ENCODE data around the gene CYP2E1. TPM values are rescaled to one million over a fixed set of nuclear protein-coding genes. Genes with fewer than 3 reads are reported as not detected.
"Not testable (repeated sequence)": the region's sequence is repeated elsewhere in the genome, so short reads cannot be mapped to it uniquely, and the experiment has no call there.

The CYP2E1 gene
- total and polyA plus RNA-seq, 2 donors: 2.6 to 3.4 TPM

- H3K4me3 ChIP-seq (ENCODE audit: low read length in 2 of 2); DNase-seq (ENCODE audit: low read depth in 6 of 9, low spot score in 9 of 9); H3K27ac ChIP-seq (ENCODE audit: low read depth in 1 of 2, low read length in 1 of 2); H3K36me3 ChIP-seq (ENCODE audit: control insufficient read depth in 2 of 2, insufficient read depth in 2 of 2, low read length in 1 of 2); H3K9me3 ChIP-seq (ENCODE audit: control insufficient read depth in 2 of 2, insufficient read depth in 1 of 2, low read length in 1 of 2); H3K27me3 ChIP-seq (ENCODE audit: control insufficient read depth in 2 of 2, insufficient read depth in 1 of 2, low read length in 1 of 2); H3K4me1 ChIP-seq (ENCODE audit: control insufficient read depth in 2 of 2, insufficient read depth in 2 of 2, low read length in 2 of 2): not testable (repeated sequence)
- WGBS: 80% methylated on average over 1 of the region's 1 CpG
Measured at GRCh38 chr10:133499176-133499575, 28.0 kb upstream of the CYP2E1 start.

- 69% methylated on average over 4 of the region's 4 CpGs for WGBS
Measured at GRCh38 chr10:133500897-133501296, 26.3 kb upstream of the CYP2E1 start.

GRCh38 chr10:133509700-133510099, 17.5 kb upstream of the CYP2E1 start:
- H3K36me3 ChIP-seq (ENCODE audit: control insufficient read depth in 2 of 2, insufficient read depth in 2 of 2, low read length in 1 of 2): no peaks in the 10 kb centered on the region
- no peak overlapping the region for H3K27ac ChIP-seq (ENCODE audit: low read depth in 1 of 2, low read length in 1 of 2)
- H3K9me3 ChIP-seq (ENCODE audit: control insufficient read depth in 2 of 2, insufficient read depth in 1 of 2, low read length in 1 of 2): no peaks in the 10 kb centered on the region
- H3K4me3 ChIP-seq (ENCODE audit: low read length in 2 of 2): no peak overlapping the region
- H3K27me3 ChIP-seq (ENCODE audit: control insufficient read depth in 2 of 2, insufficient read depth in 1 of 2, low read length in 1 of 2): no peaks in the 10 kb centered on the region
- DNase-seq (ENCODE audit: low read depth in 6 of 9, low spot score in 9 of 9): no peak
- WGBS: 76% methylated on average over 4 of the region's 4 CpGs
- H3K4me1 ChIP-seq (ENCODE audit: control insufficient read depth in 2 of 2, insufficient read depth in 2 of 2, low read length in 2 of 2): no peaks in the 10 kb centered on the region

More at GRCh38 chr10:133500897-133501296, 26.3 kb upstream of the CYP2E1 start:
- not testable (repeated sequence) for H3K4me1 ChIP-seq (ENCODE audit: control insufficient read depth in 2 of 2, insufficient read depth in 2 of 2, low read length in 2 of 2); H3K4me3 ChIP-seq (ENCODE audit: low read length in 2 of 2); DNase-seq (ENCODE audit: low read depth in 6 of 9, low spot score in 9 of 9); H3K36me3 ChIP-seq (ENCODE audit: control insufficient read depth in 2 of 2, insufficient read depth in 2 of 2, low read length in 1 of 2); H3K27me3 ChIP-seq (ENCODE audit: control insufficient read depth in 2 of 2, insufficient read depth in 1 of 2, low read length in 1 of 2); H3K9me3 ChIP-seq (ENCODE audit: control insufficient read depth in 2 of 2, insufficient read depth in 1 of 2, low read length in 1 of 2); H3K27ac ChIP-seq (ENCODE audit: low read depth in 1 of 2, low read length in 1 of 2)

GRCh38 chr10:133511408-133511807, 15.8 kb upstream of the CYP2E1 start:
- no peak overlapping the region for H3K27ac ChIP-seq (ENCODE audit: low read depth in 1 of 2, low read length in 1 of 2)
- H3K27me3 ChIP-seq (ENCODE audit: control insufficient read depth in 2 of 2, insufficient read depth in 1 of 2, low read length in 1 of 2): no peaks in the 10 kb centered on the region
- H3K4me3 ChIP-seq (ENCODE audit: low read length in 2 of 2): no peak overlapping the region
- H3K36me3 ChIP-seq (ENCODE audit: control insufficient read depth in 2 of 2, insufficient read depth in 2 of 2, low read length in 1 of 2): no peaks in the 10 kb centered on the region
- no peaks in the 10 kb centered on the region for H3K4me1 ChIP-seq (ENCODE audit: control insufficient read depth in 2 of 2, insufficient read depth in 2 of 2, low read length in 2 of 2)
- H3K9me3 ChIP-seq (ENCODE audit: control insufficient read depth in 2 of 2, insufficient read depth in 1 of 2, low read length in 1 of 2): no peaks in the 10 kb centered on the region
- 84% methylated on average over 4 of the region's 4 CpGs for WGBS
- no peak for DNase-seq (ENCODE audit: low read depth in 6 of 9, low spot score in 9 of 9)

- no peak overlapping the region for H3K4me3 ChIP-seq (ENCODE audit: low read length in 2 of 2)
- no peaks in the 10 kb centered on the region for H3K36me3 ChIP-seq (ENCODE audit: control insufficient read depth in 2 of 2, insufficient read depth in 2 of 2, low read length in 1 of 2)
- H3K27me3 ChIP-seq (ENCODE audit: control insufficient read depth in 2 of 2, insufficient read depth in 1 of 2, low read length in 1 of 2): no peaks in the 10 kb centered on the region
- no peak for DNase-seq (ENCODE audit: low read depth in 6 of 9, low spot score in 9 of 9)
- 69% methylated on average over 4 of the region's 4 CpGs for WGBS
- H3K27ac ChIP-seq (ENCODE audit: low read depth in 1 of 2, low read length in 1 of 2): no peak overlapping the region
- H3K9me3 ChIP-seq (ENCODE audit: control insufficient read depth in 2 of 2, insufficient read depth in 1 of 2, low read length in 1 of 2): no peaks in the 10 kb centered on the region
- H3K4me1 ChIP-seq (ENCODE audit: control insufficient read depth in 2 of 2, insufficient read depth in 2 of 2, low read length in 2 of 2): no peaks in the 10 kb centered on the region
Measured at GRCh38 chr10:133511907-133512528, 15.1 kb upstream of the CYP2E1 start.

GRCh38 chr10:133515471-133515870, 11.7 kb upstream of the CYP2E1 start:
- Histone ChIP-seq H3K4me1 (ENCODE audit: control insufficient read depth in 2 of 2, insufficient read depth in 2 of 2, low read length in 2 of 2) (no peaks in the 10 kb centered on the region), H3K9me3 (ENCODE audit: control insufficient read depth in 2 of 2, insufficient read depth in 1 of 2, low read length in 1 of 2) (no peaks in the 10 kb centered on the region), H3K27me3 (ENCODE audit: control insufficient read depth in 2 of 2, insufficient read depth in 1 of 2, low read length in 1 of 2) (no peaks in the 10 kb centered on the region), H3K36me3 (ENCODE audit: control insufficient read depth in 2 of 2, insufficient read depth in 2 of 2, low read length in 1 of 2) (no peaks in the 10 kb centered on the region), H3K27ac (ENCODE audit: low read depth in 1 of 2, low read length in 1 of 2) (no peak overlapping the region), H3K4me3 (ENCODE audit: low read length in 2 of 2) (no peak overlapping the region)
- no peak for DNase-seq (ENCODE audit: low read depth in 6 of 9, low spot score in 9 of 9)
- WGBS: 79% methylated on average over 4 of the region's 4 CpGs

GRCh38 chr10:133516057-133516456, 11.1 kb upstream of the CYP2E1 start:
- H3K4me1 ChIP-seq (ENCODE audit: control insufficient read depth in 2 of 2, insufficient read depth in 2 of 2, low read length in 2 of 2): peaks cover 0 to 2% of the 10 kb centered on the region in 2 donors
- no peak for DNase-seq (ENCODE audit: low read depth in 6 of 9, low spot score in 9 of 9)
- no peak overlapping the region for H3K27ac ChIP-seq (ENCODE audit: low read depth in 1 of 2, low read length in 1 of 2)
- H3K9me3 ChIP-seq (ENCODE audit: control insufficient read depth in 2 of 2, insufficient read depth in 1 of 2, low read length in 1 of 2): no peaks in the 10 kb centered on the region
- 72% methylated on average over 4 of the region's 4 CpGs for WGBS
- no peaks in the 10 kb centered on the region for H3K36me3 ChIP-seq (ENCODE audit: control insufficient read depth in 2 of 2, insufficient read depth in 2 of 2, low read length in 1 of 2)
- no peak overlapping the region for H3K4me3 ChIP-seq (ENCODE audit: low read length in 2 of 2)
- no peaks in the 10 kb centered on the region for H3K27me3 ChIP-seq (ENCODE audit: control insufficient read depth in 2 of 2, insufficient read depth in 1 of 2, low read length in 1 of 2)

GRCh38 chr10:133518517-133518916, 8.6 kb upstream of the CYP2E1 start:
- H3K27ac ChIP-seq (ENCODE audit: low read depth in 1 of 2, low read length in 1 of 2); H3K4me3 ChIP-seq (ENCODE audit: low read length in 2 of 2); H3K9me3 ChIP-seq (ENCODE audit: control insufficient read depth in 2 of 2, insufficient read depth in 1 of 2, low read length in 1 of 2); H3K27me3 ChIP-seq (ENCODE audit: control insufficient read depth in 2 of 2, insufficient read depth in 1 of 2, low read length in 1 of 2); H3K4me1 ChIP-seq (ENCODE audit: control insufficient read depth in 2 of 2, insufficient read depth in 2 of 2, low read length in 2 of 2); DNase-seq (ENCODE audit: low read depth in 6 of 9, low spot score in 9 of 9); H3K36me3 ChIP-seq (ENCODE audit: control insufficient read depth in 2 of 2, insufficient read depth in 2 of 2, low read length in 1 of 2): not testable (repeated sequence)
- WGBS: 92% methylated on average over 5 of the region's 5 CpGs

GRCh38 chr10:133520193-133520738, 6.9 kb upstream of the CYP2E1 start:
- peaks cover 0 to 2% of the 10 kb centered on the region in 2 donors for H3K4me1 ChIP-seq (ENCODE audit: control insufficient read depth in 2 of 2, insufficient read depth in 2 of 2, low read length in 2 of 2)
- DNase-seq (ENCODE audit: low read depth in 6 of 9, low spot score in 9 of 9): peak; percentile 30 to 90 (median 77)
- peaks cover 0 to 2% of the 10 kb centered on the region in 2 donors for H3K9me3 ChIP-seq (ENCODE audit: control insufficient read depth in 2 of 2, insufficient read depth in 1 of 2, low read length in 1 of 2)
- H3K36me3 ChIP-seq (ENCODE audit: control insufficient read depth in 2 of 2, insufficient read depth in 2 of 2, low read length in 1 of 2): no peaks in the 10 kb centered on the region
- H3K27ac ChIP-seq (ENCODE audit: low read depth in 1 of 2, low read length in 1 of 2): peak overlapping the region in 1 of 2 donors; percentile 46
- WGBS: 4% methylated on average over 33 of the region's 33 CpGs
- H3K27me3 ChIP-seq (ENCODE audit: control insufficient read depth in 2 of 2, insufficient read depth in 1 of 2, low read length in 1 of 2): no peaks in the 10 kb centered on the region
- peak overlapping the region; percentile 26 to 44 for H3K4me3 ChIP-seq (ENCODE audit: low read length in 2 of 2)

All from thymus (tissue), 11 donors.